Neural crest cell (in vitro differentiated cells): ENCODE data around the gene STAT6. TPM values are rescaled to one million over a fixed set of nuclear protein-coding genes. Genes with fewer than 3 reads are reported as not detected.

Source experiments
- DNase-seq: peaks from one replicate; pipeline ENCODE4 v3.0.0; 2021; ENCODE audit warnings: low read depth, mixed read lengths, low spot score
- H3K27ac Mint-ChIP-seq: one replicate; pipeline ENCODE4 v1.8.0; 2021; ENCODE audit warnings: mild to moderate bottlenecking, mixed read lengths; ENCODE audit not compliant: unreplicated experiment
- H3K27me3 Mint-ChIP-seq: 2 replicates; pipeline ENCODE4 v1.8.0; 2021; ENCODE audit warnings: low read depth, mild to moderate bottlenecking, mixed read lengths
- H3K36me3 Mint-ChIP-seq: 2 replicates; pipeline ENCODE4 v1.8.0; 2021; ENCODE audit warnings: low read depth, mild to moderate bottlenecking, mixed read lengths
- H3K4me1 Mint-ChIP-seq: 2 replicates; pipeline ENCODE4 v1.8.0; 2021; ENCODE audit warnings: mixed read lengths
- H3K4me3 Mint-ChIP-seq: one replicate; pipeline ENCODE4 v1.8.0; 2021; ENCODE audit warnings: mild to moderate bottlenecking, mixed read lengths
- H3K9me3 Mint-ChIP-seq: 2 replicates; pipeline ENCODE4 v1.8.0; 2021; ENCODE audit warnings: mixed read lengths
- total RNA-seq: library from RNA; stranded (reverse); gene quantifications from 2 replicates; pipeline ENCODE4 v1.2.1, GENCODE V29; 2021
- TF ChIP-seq, protein P1 (sequence below): fragments of 200-600 bp; sonication (generic); conservative IDR thresholded peaks from 2 replicates; pipeline ENCODE4 v1.5.0; 2021; ENCODE audit warnings: antibody characterized with exemption, mild to moderate bottlenecking

Gene STAT6
- total RNA-seq, 1 donor from 2014 or later, result 40.2 TPM

DNA sequence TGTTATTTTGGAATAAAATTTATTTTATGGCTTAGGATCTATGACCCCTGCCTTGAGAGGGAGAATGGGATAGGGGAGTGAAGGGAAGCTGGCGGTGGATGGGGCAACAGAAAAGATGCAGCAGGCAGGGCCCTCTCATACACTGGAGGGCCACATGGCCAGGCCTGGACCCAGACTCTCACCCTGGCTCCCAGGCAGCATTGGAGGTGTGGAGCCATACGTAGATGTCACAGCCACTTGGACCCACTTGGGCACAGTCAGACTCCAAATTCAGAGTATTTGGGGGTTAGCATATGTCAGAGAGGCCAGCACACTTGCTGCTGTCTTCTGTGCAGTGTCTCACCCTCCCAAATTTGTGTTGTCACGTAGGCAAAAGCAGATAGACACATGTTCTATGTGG, 15.7 kb downstream of the STAT6 start:
- peaks cover 53% of the 10 kb centered on the region for H3K4me1 Mint-ChIP-seq
- TF ChIP-seq, protein P1, sequence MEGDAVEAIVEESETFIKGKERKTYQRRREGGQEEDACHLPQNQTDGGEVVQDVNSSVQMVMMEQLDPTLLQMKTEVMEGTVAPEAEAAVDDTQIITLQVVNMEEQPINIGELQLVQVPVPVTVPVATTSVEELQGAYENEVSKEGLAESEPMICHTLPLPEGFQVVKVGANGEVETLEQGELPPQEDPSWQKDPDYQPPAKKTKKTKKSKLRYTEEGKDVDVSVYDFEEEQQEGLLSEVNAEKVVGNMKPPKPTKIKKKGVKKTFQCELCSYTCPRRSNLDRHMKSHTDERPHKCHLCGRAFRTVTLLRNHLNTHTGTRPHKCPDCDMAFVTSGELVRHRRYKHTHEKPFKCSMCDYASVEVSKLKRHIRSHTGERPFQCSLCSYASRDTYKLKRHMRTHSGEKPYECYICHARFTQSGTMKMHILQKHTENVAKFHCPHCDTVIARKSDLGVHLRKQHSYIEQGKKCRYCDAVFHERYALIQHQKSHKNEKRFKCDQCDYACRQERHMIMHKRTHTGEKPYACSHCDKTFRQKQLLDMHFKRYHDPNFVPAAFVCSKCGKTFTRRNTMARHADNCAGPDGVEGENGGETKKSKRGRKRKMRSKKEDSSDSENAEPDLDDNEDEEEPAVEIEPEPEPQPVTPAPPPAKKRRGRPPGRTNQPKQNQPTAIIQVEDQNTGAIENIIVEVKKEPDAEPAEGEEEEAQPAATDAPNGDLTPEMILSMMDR, result no peak
- DNase-seq, result no peak
- no peak overlapping the region for H3K27ac Mint-ChIP-seq
- no peaks in the 10 kb centered on the region for H3K9me3 Mint-ChIP-seq
- H3K4me3 Mint-ChIP-seq, result peak overlapping the region; percentile 50
- peaks cover 3% of the 10 kb centered on the region for H3K27me3 Mint-ChIP-seq
- peaks cover 8% of the 10 kb centered on the region for H3K36me3 Mint-ChIP-seq

DNA sequence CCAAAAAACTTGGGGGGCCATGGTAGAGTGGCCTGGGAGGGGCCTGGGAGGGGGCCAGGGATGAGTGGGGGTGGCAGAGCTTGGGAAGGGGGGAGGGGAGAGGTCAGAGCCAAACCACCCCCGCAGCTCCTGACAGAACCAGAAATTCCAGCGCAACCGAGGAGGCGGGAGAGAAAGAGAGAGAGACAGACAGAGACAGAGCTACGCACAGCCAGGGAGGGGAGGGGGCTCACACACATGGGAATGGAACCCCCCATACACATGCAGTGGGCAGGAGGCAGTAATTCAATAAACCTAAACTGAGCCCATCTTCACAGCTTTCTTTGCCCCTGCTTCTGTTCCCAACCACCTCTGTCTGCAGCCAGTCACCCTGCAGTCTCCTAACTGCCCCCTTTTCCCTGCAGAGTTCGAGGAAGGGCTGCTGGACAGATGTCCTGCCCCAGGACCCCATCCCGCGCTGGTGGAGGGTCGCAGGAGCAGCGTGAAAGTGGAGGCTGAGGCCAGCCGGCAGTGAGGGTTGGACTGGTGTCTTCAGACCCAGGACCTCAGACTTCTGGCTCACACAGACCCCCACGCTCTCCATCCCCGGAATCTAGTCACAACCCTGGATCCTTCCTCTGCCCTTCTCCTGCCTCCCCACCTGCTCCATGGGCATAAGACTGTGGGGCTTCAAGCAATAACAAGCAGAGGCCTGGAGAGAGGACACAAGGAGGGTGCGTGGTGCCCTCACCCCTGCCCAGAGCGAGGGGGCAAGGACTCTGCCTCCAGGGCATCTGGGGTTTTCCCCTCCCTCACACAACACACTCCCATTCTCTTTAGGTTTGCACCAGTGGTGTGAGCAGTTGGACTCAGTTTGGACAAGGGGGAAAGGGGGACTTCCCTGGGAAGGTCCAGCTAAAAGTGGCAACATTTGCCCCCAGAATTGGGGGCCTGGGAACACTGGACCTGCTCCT, 16.7 kb downstream of the STAT6 start:
- H3K4me1 Mint-ChIP-seq, result peaks cover 61% of the 10 kb centered on the region
- TF ChIP-seq, protein P1, result no peak
- no peak for DNase-seq
- no peaks in the 10 kb centered on the region for H3K9me3 Mint-ChIP-seq
- peaks cover 3% of the 10 kb centered on the region for H3K27me3 Mint-ChIP-seq
- peaks cover 10% of the 10 kb centered on the region for H3K36me3 Mint-ChIP-seq
- peak overlapping the region; percentile 91 for H3K4me3 Mint-ChIP-seq
- peak overlapping the region; percentile 43 for H3K27ac Mint-ChIP-seq

DNA sequence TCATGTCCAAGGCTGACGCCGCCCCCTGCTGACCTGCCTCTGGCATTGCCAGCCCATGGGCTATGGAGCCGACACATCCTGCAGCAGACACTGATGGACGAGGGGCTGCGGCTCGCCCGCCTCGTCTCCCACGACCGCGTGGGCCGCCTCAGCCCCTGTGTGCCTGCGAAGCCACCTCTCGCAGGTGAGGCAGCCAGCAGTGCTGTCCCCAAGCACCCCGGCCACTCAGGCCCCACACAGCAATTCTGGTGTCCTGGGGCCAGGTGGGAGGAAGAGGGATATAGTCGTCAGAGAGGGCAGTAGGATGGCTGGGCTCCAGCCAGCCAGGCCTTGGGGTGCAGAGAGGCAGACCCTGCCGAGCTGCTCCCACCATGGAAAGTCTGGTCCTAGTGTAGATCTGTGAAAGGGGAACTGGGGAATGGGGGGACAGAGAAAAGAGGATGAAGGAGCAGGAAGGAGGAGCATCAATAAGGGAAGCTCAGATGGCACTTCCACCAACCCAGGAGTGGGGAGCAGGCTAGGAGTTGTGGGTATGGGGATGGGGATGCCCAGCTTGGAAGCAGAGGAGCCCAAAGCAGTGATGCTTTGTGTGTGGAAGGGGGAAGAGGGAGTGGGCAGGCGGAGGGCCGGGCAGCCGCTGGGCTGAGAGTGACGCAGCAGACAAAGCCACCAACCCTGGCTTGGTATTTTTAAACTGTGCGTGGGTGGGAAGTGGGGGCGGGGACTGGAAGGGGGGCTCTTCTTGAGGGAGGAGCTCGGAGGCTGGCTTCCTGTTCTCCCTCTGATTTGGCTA, 17.6 kb downstream of the STAT6 start:
- peak; percentile 62 for DNase-seq
- TF ChIP-seq, protein P1, result peak; percentile 68
- Mint-ChIP-seq H3K4me3 (peak overlapping the region; percentile 91), H3K4me1 (peaks cover 62% of the 10 kb centered on the region), H3K9me3 (no peaks in the 10 kb centered on the region), H3K27me3 (peaks cover 3% of the 10 kb centered on the region), H3K27ac (peak overlapping the region; percentile 98), H3K36me3 (peaks cover 8% of the 10 kb centered on the region)

DNA sequence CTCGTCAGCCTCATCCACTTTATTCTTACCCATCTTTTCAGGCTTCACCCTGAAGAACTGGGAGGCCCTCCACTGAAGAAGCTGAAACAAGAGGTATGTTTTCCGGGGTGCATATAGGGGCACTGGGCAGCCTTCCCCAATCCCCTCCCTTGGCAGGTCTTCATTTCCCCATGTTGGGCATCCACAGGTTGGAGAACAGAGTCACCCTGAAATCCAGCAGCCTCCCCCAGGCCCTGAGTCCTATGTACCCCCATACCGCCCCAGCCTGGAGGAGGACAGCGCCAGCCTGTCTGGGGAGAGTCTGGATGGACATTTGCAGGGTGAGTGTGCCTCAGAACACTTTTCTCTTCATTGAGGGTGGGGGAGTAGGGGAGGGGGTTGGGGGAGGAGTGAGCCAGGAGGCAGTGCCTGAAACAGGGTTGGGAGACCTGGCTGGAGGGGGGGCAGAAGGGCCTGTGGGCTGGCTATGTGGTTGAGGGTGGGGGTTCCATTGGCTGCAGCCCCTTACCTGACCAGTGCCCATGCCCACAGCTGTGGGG, 18.2 kb downstream of the STAT6 start:
- peak overlapping the region; percentile 91 for H3K4me3 Mint-ChIP-seq
- peak overlapping the region; percentile 19 for H3K27ac Mint-ChIP-seq
- peaks cover 65% of the 10 kb centered on the region for H3K4me1 Mint-ChIP-seq

DNA sequence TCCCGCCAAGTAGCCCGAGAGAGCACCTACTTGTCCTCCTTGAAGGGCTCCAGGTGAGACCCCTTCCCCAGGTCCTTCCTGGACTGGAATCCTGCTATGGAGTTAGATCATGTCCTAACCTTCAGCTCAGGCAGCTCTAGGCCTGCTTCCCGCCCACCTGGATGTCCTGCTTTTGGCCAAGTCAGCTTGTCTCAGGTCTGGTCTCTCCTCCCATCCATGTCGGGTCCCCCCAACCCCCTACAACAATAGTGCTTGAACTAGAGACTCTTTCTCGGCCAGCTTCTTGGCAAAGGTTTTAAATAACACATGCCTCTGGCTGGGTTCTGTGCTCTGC, 18.7 kb downstream of the STAT6 start:
- H3K27ac Mint-ChIP-seq, result peak overlapping the region; percentile 19
- H3K36me3 Mint-ChIP-seq, result peaks cover 8% of the 10 kb centered on the region
- peaks cover 66% of the 10 kb centered on the region for H3K4me1 Mint-ChIP-seq
- TF ChIP-seq, protein P1, result no peak
- H3K27me3 Mint-ChIP-seq, result peaks cover 3% of the 10 kb centered on the region
- no peak for DNase-seq
- no peaks in the 10 kb centered on the region for H3K9me3 Mint-ChIP-seq
- peak overlapping the region; percentile 91 for H3K4me3 Mint-ChIP-seq

More for the DNA sequence above, 18.2 kb downstream of the STAT6 start:
- Mint-ChIP-seq H3K27me3 (peaks cover 3% of the 10 kb centered on the region), H3K9me3 (no peaks in the 10 kb centered on the region), H3K36me3 (peaks cover 8% of the 10 kb centered on the region)
- TF ChIP-seq, protein P1, result no peak
- DNase-seq, result no peak
